Loucy (cell line): ENCODE results near the gene KLF7.

Source experiments
- H2AFZ ChIP-seq: fragments of 200-600 bp; sonication (generic); 2 replicates; pipeline ENCODE4 v1.6.0; 2016; ENCODE audit warnings: antibody characterized with exemption, mild to moderate bottlenecking, low read length, moderate library complexity
- H3F3A ChIP-seq: fragments of 200-600 bp; 2 replicates; pipeline ENCODE4 v1.6.0; 2016; ENCODE audit warnings: antibody characterized with exemption, low read depth, mild to moderate bottlenecking
- H3K27me3 ChIP-seq: fragments of 200-600 bp; sonication (generic); 2 replicates; pipeline ENCODE4 v1.6.1; 2014; ENCODE audit warnings: low read length, mild to moderate bottlenecking; ENCODE audit not compliant: insufficient read depth, poor library complexity, severe bottlenecking
- H3K36me3 ChIP-seq: fragments of 200-600 bp; sonication (generic); 2 replicates; pipeline ENCODE4 v1.6.1; 2016; ENCODE audit warnings: low read length; ENCODE audit not compliant: insufficient read depth
- H3K4me1 ChIP-seq: fragments of 200-600 bp; sonication (generic); 2 replicates; pipeline ENCODE4 v1.5.1; 2014; ENCODE audit warnings: low read length, mild to moderate bottlenecking; ENCODE audit not compliant: insufficient read depth, poor library complexity, severe bottlenecking
- H3K4me2 ChIP-seq: fragments of 200-600 bp; sonication (generic); 2 replicates; pipeline ENCODE4 v1.6.0; 2014; ENCODE audit warnings: antibody characterized with exemption, low read length, low read depth, mild to moderate bottlenecking; ENCODE audit not compliant: poor library complexity, severe bottlenecking
- H3K4me3 ChIP-seq: fragments of 200-600 bp; sonication (generic); 2 replicates; pipeline ENCODE4 v1.5.1; 2014; ENCODE audit warnings: low read length, mild to moderate bottlenecking, mixed read lengths; ENCODE audit not compliant: poor library complexity, severe bottlenecking
- H3K79me2 ChIP-seq: fragments of 200-600 bp; sonication (generic); 2 replicates; pipeline ENCODE4 v1.6.1; 2014; ENCODE audit warnings: low read length; ENCODE audit not compliant: insufficient read depth
- H3K9ac ChIP-seq: fragments of 200-600 bp; sonication (generic); 2 replicates; pipeline ENCODE4 v1.6.0; 2014; ENCODE audit warnings: mild to moderate bottlenecking, low read depth, low read length, moderate library complexity; ENCODE audit not compliant: poor library complexity, severe bottlenecking
- H3K9me2 ChIP-seq: fragments of 200-600 bp; sonication (generic); replicated peaks from 2 replicates; pipeline ENCODE4 v1.6.1; 2016; ENCODE audit warnings: low read depth, low read length, mixed read lengths
- H3K9me3 ChIP-seq: fragments of 200-600 bp; sonication (generic); 2 replicates; pipeline ENCODE4 v1.6.1; 2014; ENCODE audit warnings: mild to moderate bottlenecking, antibody characterized with exemption, low read length, low read depth; ENCODE audit not compliant: insufficient read depth
- H4K20me1 ChIP-seq: fragments of 200-600 bp; sonication (generic); 2 replicates; pipeline ENCODE4 v1.6.0; 2014; ENCODE audit warnings: antibody characterized with exemption, low read length, mild to moderate bottlenecking; ENCODE audit not compliant: insufficient read depth, poor library complexity, severe bottlenecking
- CTCF ChIP-seq: fragments of 200-600 bp; sonication (generic); conservative IDR thresholded peaks from 2 replicates; pipeline ENCODE4 v1.5.1; 2014; ENCODE audit warnings: mild to moderate bottlenecking, antibody characterized with exemption, low read length
- EZH2phosphoT487 ChIP-seq: fragments of 200-600 bp; IDR thresholded peaks from 2 replicates; pipeline ENCODE4 v1.6.1; 2018; ENCODE audit warnings: antibody characterized with exemption, mild to moderate bottlenecking, moderate library complexity, borderline replicate concordance

KLF7 gene

GRCh38 chr2:207107131-207107530, 58.6 kb downstream of the KLF7 start:
- no peaks in the 10 kb centered on the region for H3K36me3 ChIP-seq
- no peaks in the 10 kb centered on the region for H3K9me3 ChIP-seq
- peak overlapping the region; percentile 45 for H3K4me2 ChIP-seq
- peaks cover 23% of the 10 kb centered on the region for H3K4me1 ChIP-seq
- no peaks in the 10 kb centered on the region for H4K20me1 ChIP-seq
- H3K79me2 ChIP-seq = no peaks in the 10 kb centered on the region
- TF ChIP-seq EZH2phosphoT487 (no peak), CTCF (no peak)
- no peaks in the 10 kb centered on the region for H3K9me2 ChIP-seq
- no peaks in the 10 kb centered on the region for H3F3A ChIP-seq
- no peak overlapping the region for H2AFZ ChIP-seq
- H3K27me3 ChIP-seq = no peaks in the 10 kb centered on the region
- H3K9ac ChIP-seq = no peak overlapping the region
- H3K4me3 ChIP-seq = no peak overlapping the region

GRCh38 chr2:207103132-207103531, 62.6 kb downstream of the KLF7 start:
- TF ChIP-seq CTCF (no peak), EZH2phosphoT487 (no peak)

GRCh38 chr2:207101984-207102383, 63.8 kb downstream of the KLF7 start:
- Histone ChIP-seq H3K4me1 (no peaks in the 10 kb centered on the region), H4K20me1 (no peaks in the 10 kb centered on the region), H3K9ac (no peak overlapping the region), H3K27me3 (no peaks in the 10 kb centered on the region), H3K79me2 (no peaks in the 10 kb centered on the region), H3K4me3 (no peak overlapping the region), H3K9me2 (no peaks in the 10 kb centered on the region), H2AFZ (no peak overlapping the region), H3F3A (no peaks in the 10 kb centered on the region), H3K9me3 (no peaks in the 10 kb centered on the region), H3K36me3 (no peaks in the 10 kb centered on the region), H3K4me2 (no peak overlapping the region)
- TF ChIP-seq CTCF (no peak), EZH2phosphoT487 (no peak)

More at GRCh38 chr2:207103132-207103531, 62.6 kb downstream of the KLF7 start:
- Histone ChIP-seq H3K4me1 (no peaks in the 10 kb centered on the region), H3F3A (no peaks in the 10 kb centered on the region), H3K9me3 (no peaks in the 10 kb centered on the region), H4K20me1 (no peaks in the 10 kb centered on the region), H3K4me3 (no peak overlapping the region), H3K27me3 (no peaks in the 10 kb centered on the region), H3K4me2 (no peak overlapping the region), H3K9ac (no peak overlapping the region), H3K36me3 (no peaks in the 10 kb centered on the region), H3K9me2 (no peaks in the 10 kb centered on the region), H3K79me2 (no peaks in the 10 kb centered on the region), H2AFZ (no peak overlapping the region)
